ENCODE measurements around the gene COL4A1.

COL4A1 gene

GRCh38 chr13:110272651-110273050, 34.3 kb downstream of the COL4A1 start:
- no peak for DNase-seq

- DNase-seq, result no peak
Measured at GRCh38 chr13:110272227-110272626, 34.7 kb downstream of the COL4A1 start.

- no peak for DNase-seq
Measured at GRCh38 chr13:110271313-110271712, 35.6 kb downstream of the COL4A1 start.

- DNase-seq, result no peak
Measured at GRCh38 chr13:110270507-110270906, 36.5 kb downstream of the COL4A1 start.

GRCh38 chr13:110269509-110270185, 37.3 kb downstream of the COL4A1 start:
- DNase-seq, result no peak

- DNase-seq, result no peak
Measured at GRCh38 chr13:110268576-110269185, 38.3 kb downstream of the COL4A1 start.

GRCh38 chr13:110268061-110268460, 38.9 kb downstream of the COL4A1 start:
- no peak for DNase-seq

GRCh38 chr13:110266983-110267382, 40.0 kb downstream of the COL4A1 start:
- DNase-seq, result no peak

- DNase-seq, result no peak
Measured at GRCh38 chr13:110266431-110266809, 40.5 kb downstream of the COL4A1 start.

- no peak for DNase-seq
Measured at GRCh38 chr13:110265682-110266430, 41.1 kb downstream of the COL4A1 start.

GRCh38 chr13:110265341-110265681, 41.6 kb downstream of the COL4A1 start:
- no peak for DNase-seq

GRCh38 chr13:110264685-110265275, 42.2 kb downstream of the COL4A1 start:
- DNase-seq, result no peak

- DNase-seq, result no peak
Measured at GRCh38 chr13:110263888-110264287, 43.1 kb downstream of the COL4A1 start.

GRCh38 chr13:110263404-110263803, 43.6 kb downstream of the COL4A1 start:
- no peak for DNase-seq

- DNase-seq, result no peak
Measured at GRCh38 chr13:110262508-110263291, 44.3 kb downstream of the COL4A1 start.

GRCh38 chr13:110262082-110262436, 44.9 kb downstream of the COL4A1 start:
- no peak for DNase-seq

GRCh38 chr13:110261166-110262081, 45.5 kb downstream of the COL4A1 start:
- DNase-seq, result no peak

- no peak for DNase-seq
Measured at GRCh38 chr13:110259651-110260050, 47.3 kb downstream of the COL4A1 start.

- DNase-seq, result no peak
Measured at GRCh38 chr13:110258876-110259631, 47.9 kb downstream of the COL4A1 start.

- no peak for DNase-seq
Measured at GRCh38 chr13:110257408-110257807, 49.5 kb downstream of the COL4A1 start.
